ENCODE measurements around the gene WDFY4. TPM values are rescaled to one million over a fixed set of nuclear protein-coding genes. Genes with fewer than 3 reads are reported as not detected.

Gene WDFY4
- total and polyA plus RNA-seq, 2 of the 13 experiments (the other 11 are each of a cell fraction or from before 2014, with no cell fraction given): not detected

DNA sequence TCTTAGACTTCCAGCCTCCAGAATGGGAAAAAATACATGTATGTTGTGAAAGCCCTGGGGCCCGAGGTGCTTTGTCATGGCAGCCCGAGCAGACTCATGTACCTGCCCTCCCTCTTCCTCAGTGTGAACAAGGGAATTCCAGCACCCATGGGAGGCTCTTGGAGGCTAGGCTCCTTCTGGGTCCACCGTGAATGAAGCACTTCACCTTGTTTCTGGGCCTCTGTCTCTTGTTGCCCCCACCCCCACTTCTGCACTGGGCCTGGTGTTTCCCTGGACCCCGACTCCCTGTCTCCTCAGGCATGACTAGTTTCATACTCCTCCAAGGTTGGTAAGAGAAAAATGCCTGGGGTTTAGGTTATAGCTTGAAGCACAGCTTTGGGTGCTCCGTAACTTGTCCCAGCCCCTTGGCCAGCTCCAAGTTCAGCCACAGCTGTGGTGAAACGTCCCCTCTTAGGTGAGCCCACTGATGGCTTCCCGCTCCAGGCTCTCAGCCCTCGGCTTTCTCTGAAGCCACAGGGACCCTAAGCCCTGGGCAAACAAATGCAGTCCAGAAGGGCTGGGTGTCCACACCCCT lies 49.6 kb upstream of the WDFY4 start:
- H4K20me1 ChIP-seq (ENCODE audit: insufficient read depth, low read length): no peaks in the 10 kb centered on the region
- 7% methylated on average over 4 of the region's 8 CpGs for WGBS (ENCODE audit: low lambda C conversion rate)
- in situ Hi-C loops (cut with HindIII; ENCODE audit: extremely low pct_ligation_motif_present, low pct_unique_long_range_greater_than_20kb): no loop called here
- no peak for TF ChIP-seq ZBTB40 (IDR thresholded peaks at IDR 0.05)
- TF ChIP-seq ZBTB40 (CRISPR knock-in tag; IDR thresholded peaks at IDR 0.05): no peak
- TF ChIP-seq HMGA1 (CRISPR knock-in tag; conservative IDR thresholded peaks at IDR 0.05): no peak
- no peak for TF ChIP-seq THRA (CRISPR knock-in tag; IDR thresholded peaks at IDR 0.05; ENCODE audit: borderline replicate concordance)
- no peak for TF ChIP-seq ZSCAN9 (CRISPR knock-in tag; IDR thresholded peaks at IDR 0.05; ENCODE audit: borderline replicate concordance)
- TF ChIP-seq CTCF (CRISPR knock-in tag; IDR thresholded peaks at IDR 0.05): no peak

More for the DNA sequence above, 49.6 kb upstream of the WDFY4 start:
- intact Hi-C loops (cut with micrococcal nuclease; ENCODE audit: unreplicated experiment): no loop called here
- Histone ChIP-seq H2AFZ (ENCODE audit: low read length) (no peak overlapping the region), H3K9me3 (ENCODE audit: low read length) (no peaks in the 10 kb centered on the region), H3K27me3 (ENCODE audit: control insufficient read depth in 1 of 2, insufficient read depth in 2 of 2, low read length in 2 of 2) (peaks cover 2% of the 10 kb centered on the region in 2 experiments; a peak in 1 of 5 replicates), H3K79me2 (ENCODE audit: insufficient read depth, low read length) (no peaks in the 10 kb centered on the region), H3K4me1 (ENCODE audit: insufficient read depth, low read length) (no peaks in the 10 kb centered on the region), H3K4me2 (ENCODE audit: low read depth, low read length) (no peak overlapping the region), H3K36me3 (replicated peaks in 1 of 2; ENCODE audit: control insufficient read depth in 1 of 2, insufficient read depth in 2 of 2, low read length in 2 of 2) (no peaks in the 10 kb centered on the region), H3K9ac (ENCODE audit: insufficient read depth, low read depth, low read length) (no peak overlapping the region), H3K27ac (ENCODE audit: extremely low read length, insufficient read depth, low read length) (no peak overlapping the region), H3K4me3 (replicated peaks in 1 of 3; ENCODE audit: insufficient read depth in 1 of 3, low read depth in 2 of 3, low read length in 3 of 3) (no peak overlapping the region)
- FAIRE-seq (no peak), DNase-seq (ENCODE audit: low spot score) (no peak), ATAC-seq (no peak)
- CTCF ChIA-PET (ENCODE audit: low intra/inter-chr PET ratio, low total read pairs): no interaction called here
- POLR2A ChIA-PET: no interaction called here
- no TSS peak for BruUV-seq (replicated peaks)

Measured in HepG2 (cell line).